Measurements from ENCODE around the gene DAAM2.
A peak's percentile ranks its signal among the peaks of the same experiment; 100 is the strongest.

The DAAM2 gene

GRCh38 chr6:39820553-39820952, 28.4 kb downstream of the DAAM2 start:
- peak overlapping the region in 1 of 2 donors; percentile 46 for H3K4me3 ChIP-seq (replicated peaks in 1 of 2; ENCODE audit: low read depth in 2 of 2, low read length in 2 of 2)
- no peak for TF ChIP-seq CTCF (IDR thresholded peaks at IDR 0.05; ENCODE audit: low read depth, low read length)
- no peak for DNase-seq (ENCODE audit: low read depth in 2 of 2)

DNA sequence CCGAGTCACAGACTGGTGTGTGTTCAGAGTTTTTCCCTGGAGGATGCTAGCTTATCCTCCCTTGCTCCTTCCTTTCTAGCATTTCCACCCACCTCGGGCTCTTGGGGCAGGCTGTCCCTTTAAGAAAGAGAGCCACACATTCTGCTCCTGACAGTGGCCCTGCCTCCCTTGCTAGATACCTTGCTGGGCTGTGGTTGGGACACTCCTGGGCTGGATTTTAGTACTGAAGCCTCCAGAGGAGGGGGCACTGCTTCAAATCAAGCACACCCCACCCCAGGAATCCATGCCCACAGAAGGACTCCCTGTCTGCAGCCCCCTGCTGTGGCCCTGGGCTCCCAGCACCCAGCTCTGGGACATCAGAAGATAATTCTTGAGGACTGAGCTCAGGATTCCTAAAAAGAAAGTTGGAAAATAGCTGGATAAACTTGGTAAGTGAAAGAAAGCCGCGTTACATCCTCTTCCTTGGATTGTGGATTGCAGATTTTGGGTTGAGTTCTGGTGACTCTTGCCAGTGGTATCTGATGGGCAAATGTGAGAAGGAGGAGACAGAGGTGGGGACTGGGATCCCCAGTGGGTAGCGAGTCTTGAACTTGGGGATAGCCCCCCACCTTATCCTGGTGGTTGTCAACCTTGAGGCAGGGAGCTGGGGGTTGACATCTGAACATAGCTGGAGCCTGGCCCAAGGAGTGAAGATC, 29.0 kb downstream of the DAAM2 start:
- peak overlapping the region in 1 of 2 donors; percentile 46 for H3K4me3 ChIP-seq (replicated peaks in 1 of 2; ENCODE audit: low read depth in 2 of 2, low read length in 2 of 2)
- no peak for TF ChIP-seq CTCF (IDR thresholded peaks at IDR 0.05; ENCODE audit: low read depth, low read length)
- no peak for DNase-seq (ENCODE audit: low read depth in 2 of 2)

DNA sequence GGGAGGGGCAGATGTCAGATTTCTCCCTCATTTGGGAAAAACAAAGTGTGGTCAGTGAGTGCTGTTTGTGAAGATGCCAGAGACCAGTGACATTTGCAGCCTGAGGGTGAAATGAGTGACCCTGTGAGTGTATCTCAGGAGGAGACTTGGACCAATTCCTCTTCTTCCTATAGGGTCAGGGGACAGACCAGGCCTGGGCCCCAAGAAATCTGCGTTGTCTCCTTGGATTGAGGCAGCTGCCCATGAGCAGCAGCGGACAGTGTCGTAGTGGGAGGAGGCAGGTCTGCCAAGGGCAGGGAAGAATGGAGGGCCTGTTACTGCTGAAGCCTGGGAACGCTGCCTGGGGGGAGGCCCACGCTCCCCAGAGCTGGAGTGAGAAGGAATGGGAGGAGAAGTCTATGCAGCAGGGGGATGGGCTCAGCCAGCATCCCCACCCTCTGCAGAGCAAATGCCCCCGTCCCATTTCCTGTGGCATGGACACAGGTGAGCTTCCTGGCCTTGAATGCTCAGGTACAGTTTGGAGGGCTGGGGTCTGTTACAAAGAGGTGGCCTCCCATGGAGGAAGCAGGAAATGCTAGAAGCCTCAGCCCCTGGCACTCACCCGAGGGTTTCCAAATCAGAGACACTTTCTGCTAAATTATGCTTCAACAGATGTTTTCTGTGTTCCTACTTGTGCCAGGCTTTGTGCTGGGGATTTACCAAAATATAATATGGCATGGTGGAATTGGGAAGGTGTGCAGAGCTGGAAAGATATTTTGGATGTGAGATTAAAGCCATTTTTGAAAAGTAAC, 29.8 kb downstream of the DAAM2 start:
- peak overlapping the region in 1 of 2 donors; percentile 46 for H3K4me3 ChIP-seq (replicated peaks in 1 of 2; ENCODE audit: low read depth in 2 of 2, low read length in 2 of 2)
- TF ChIP-seq CTCF (IDR thresholded peaks at IDR 0.05; ENCODE audit: low read depth, low read length), result no peak
- peak in 1 of 2 donors; percentile 61 for DNase-seq (ENCODE audit: low read depth in 2 of 2)

DNA sequence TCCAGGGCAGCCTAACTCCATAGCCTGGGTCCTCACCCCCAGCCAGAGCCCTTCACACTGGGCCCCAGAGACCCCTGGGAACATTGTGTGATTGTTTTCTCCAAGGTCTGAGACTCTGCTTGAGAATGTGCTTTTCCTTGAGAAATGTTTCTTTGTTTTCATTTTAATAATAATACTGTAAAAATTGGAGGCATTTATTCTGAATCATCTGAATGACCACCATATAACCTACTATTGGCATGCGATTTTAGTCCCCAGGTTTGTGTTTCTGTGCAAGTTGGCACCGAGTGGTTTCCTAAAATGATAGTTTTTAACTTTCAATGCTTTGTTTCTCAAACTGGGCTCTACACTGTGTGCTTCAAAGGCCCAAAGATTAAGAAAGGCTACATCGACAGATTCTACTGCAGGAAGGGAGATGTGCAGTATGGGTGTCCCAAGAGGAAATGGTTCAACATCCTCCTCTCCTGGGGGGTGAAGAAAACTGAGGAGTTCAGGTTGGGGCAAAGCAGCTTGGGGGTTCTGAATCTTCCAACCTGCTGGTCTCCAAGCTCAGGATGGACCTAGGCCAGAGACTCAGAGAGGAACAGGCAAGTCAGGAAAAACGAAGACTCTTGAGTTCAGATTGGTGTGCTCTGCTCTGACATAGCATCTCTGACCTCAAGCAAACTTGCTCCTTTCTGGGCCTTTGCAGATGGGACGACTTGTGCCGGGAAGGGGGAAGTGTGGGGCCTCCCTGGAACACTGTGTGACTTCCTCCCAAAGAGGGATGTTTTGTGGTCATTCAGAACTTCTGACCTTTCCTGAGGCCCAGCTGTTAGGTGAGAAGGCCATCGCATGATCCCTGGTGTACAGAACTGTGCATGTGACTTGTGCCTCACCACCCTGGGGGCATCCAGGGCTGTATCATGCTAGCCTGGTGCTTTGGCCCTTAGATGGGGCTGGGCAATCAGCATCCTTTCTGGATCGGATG, 31.0 kb downstream of the DAAM2 start:
- no peak for TF ChIP-seq CTCF (IDR thresholded peaks at IDR 0.05; ENCODE audit: low read depth, low read length)
- H3K4me3 ChIP-seq (replicated peaks in 1 of 2; ENCODE audit: low read depth in 2 of 2, low read length in 2 of 2), result peak overlapping the region in 1 of 2 donors; percentile 16
- DNase-seq (ENCODE audit: low read depth in 2 of 2), result peak in 1 of 2 donors; percentile 50

DNA sequence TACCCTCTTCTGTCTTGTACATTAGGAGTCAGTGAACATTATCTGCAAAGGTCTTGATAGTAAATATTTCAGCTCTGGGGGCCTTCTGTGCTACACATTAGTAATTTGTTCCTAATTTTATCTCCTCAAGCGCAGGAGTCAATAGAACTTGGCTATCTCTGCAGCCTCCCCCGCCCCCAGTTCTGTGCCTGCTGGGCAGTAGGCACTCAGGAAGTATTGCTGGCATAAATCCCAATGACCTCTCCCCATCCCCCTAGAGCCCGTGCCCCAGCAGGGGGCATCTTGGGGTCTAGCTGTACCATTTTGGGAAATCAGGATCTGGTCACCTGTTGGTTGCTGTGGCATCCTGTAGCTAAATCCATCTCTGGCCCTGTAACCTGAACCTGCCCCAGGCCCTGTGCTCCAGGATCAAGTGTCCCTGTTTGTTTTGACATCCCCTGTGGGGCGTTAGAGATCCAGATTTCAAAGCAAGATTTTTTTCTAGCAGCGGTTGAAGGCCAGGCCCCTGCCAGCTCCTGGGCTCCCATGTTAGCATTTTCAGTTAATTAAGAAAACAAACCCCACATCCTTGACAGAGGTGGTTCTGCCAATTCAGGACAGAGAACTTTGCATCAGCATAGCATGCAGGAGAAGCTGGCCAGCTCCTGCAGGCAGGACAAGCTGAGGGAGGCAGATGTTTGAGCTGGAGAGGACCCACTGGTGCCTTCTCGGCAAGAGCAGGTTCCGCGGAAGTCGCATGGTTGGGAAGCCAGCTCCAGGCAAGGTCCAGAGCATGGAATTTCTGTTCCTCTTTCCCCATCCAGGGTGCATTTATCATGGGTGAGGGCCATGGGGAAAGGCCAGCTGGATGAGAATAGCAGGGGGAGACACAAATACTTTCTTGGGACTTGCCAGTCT, 32.1 kb downstream of the DAAM2 start:
- no peak for DNase-seq (ENCODE audit: low read depth in 2 of 2)
- no peak overlapping the region for H3K4me3 ChIP-seq (replicated peaks in 1 of 2; ENCODE audit: low read depth in 2 of 2, low read length in 2 of 2)
- no peak for TF ChIP-seq CTCF (IDR thresholded peaks at IDR 0.05; ENCODE audit: low read depth, low read length)
